NCI-H82 treated with DMSO at 0.1 percent for 48 hours (cell line): ENCODE data around the gene RPL41.
"Not testable (repeated sequence)": the region's sequence is repeated elsewhere in the genome, so short reads cannot be mapped to it uniquely, and the experiment has no call there.

Source experiments
- DNase-seq: peaks from one replicate; lab custom pipeline; 2025; ENCODE audit not compliant: unreplicated experiment; lab: John Stamatoyannopoulos, UW

Gene RPL41

GRCh38 chr12:56116267-56117081 is at the start of gene RPL41:
RPL41 (plus strand) TSS chr12:56116633.
- peak; percentile 85 for DNase-seq

GRCh38 chr12:56071648-56072047 is 44.8 kb upstream of the RPL41 start:
- no peak for DNase-seq

DNA sequence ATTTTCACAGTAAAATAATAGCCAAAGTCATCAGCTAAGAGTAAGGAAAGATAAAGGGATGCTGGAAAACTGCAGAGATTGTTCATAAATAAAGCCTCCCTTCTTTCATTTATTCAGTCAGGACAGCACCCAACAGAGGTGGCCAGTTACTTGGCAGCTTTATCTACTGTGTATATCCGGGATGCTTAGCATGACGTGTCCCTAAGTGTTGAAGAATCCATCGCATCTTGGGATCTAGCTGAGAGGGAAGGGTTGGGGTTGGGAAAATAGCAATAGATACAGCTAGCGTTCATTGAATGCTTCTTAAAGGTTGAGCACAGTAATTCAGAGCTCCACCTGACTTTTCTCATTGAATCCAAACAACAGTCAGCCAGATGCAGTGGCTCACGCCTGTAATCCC is 42.0 kb upstream of the RPL41 start:
- no peak for DNase-seq

DNA sequence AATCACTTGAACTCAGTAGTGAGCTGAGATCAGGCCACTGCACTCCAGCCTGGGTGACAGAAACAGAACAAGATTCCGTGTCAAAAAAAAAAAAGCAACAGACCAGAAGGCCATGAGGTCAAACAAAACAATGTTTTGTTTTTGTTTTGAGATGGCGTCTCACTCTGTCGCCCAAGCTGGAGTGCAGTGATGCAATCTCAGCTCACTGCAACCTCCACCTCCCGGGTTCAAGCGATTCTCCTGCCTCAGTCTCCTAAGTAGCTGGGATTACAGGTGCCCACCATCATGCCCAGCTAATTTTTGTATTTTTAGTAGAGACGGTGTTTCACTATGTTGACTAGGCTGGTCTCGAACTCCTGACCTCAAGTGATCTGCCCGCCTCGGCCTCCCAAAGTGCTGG is 38.5 kb upstream of the RPL41 start:
- not testable (repeated sequence) for DNase-seq

- no peak for DNase-seq
These were observed 38.0 kb upstream of the RPL41 start for GRCh38 chr12:56078427-56078826.

DNA sequence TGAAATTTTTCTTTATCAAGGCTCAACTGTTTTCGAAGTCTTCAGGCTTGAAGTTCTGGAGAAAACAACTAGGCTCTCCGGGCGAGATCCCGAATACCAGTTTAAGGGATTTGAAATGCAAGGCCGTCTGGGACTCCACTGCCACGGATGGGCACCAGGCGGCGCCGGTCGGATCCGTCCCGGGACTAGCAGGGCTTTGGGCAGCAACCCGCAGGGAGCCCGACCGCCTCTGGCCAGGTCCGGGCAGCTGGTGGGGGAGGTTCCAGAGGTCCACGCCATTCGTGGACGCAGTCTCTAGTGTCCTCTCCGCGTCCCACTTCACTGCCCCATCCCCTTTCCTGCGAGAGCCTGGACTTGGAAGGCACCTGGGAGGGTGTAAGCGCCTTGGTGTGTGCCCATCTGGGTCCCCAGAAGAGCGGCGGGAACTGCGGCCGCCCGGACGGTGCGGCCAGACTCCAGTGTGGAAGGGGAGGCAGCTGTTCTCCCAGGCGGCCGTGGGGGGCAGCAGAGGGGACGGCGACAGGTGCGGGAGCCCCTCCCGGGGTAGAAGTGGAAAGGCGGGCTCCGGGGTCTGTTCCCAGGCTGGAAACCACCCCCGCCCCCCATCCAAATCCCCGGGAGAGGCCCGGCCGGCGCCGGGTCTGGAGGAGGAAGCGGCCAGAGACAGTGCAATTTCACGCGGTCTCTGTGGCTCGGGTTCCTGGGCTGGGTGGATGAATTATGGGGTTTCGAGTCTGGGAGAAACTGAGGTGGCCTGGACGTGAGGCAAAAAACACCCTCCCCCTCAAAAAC is 37.3 kb upstream of the RPL41 start:
- peak; percentile 60 for DNase-seq

DNA sequence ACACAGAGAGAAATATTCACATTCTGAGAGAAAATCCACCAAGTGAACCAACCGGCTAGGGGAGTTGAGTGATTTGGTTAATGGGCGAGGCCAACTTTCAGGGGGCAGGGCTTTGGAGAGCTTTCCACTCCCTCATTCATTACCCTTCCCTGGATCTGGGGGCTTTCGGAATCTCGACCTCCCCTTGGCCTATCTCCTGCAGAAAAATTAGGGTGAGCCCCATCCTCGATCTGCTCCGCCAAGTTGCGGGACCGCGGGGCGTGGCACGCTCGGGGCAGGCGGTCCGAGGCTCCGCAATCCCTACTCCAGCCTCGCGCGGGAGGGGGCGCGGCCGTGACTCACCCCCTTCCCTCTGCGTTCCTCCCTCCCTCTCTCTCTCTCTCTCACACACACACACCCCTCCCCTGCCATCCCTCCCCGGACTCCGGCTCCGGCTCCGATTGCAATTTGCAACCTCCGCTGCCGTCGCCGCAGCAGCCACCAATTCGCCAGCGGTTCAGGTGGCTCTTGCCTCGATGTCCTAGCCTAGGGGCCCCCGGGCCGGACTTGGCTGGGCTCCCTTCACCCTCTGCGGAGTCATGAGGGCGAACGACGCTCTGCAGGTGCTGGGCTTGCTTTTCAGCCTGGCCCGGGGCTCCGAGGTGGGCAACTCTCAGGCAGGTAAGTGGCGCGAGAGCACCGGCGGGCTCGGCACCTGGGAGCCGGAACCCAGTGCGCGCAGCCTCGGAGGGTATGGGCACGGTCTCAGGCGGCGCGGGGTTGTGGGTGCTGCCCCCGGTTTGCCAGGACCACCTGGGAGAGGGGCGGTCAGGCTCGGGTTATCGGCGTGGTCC is 36.5 kb upstream of the RPL41 start, which contains the start of gene ERBB3:
ERBB3 (plus strand) TSS at position 443 of the 833 bp plus-strand sequence; CDS start at position 579, 136 bp downstream.
- no peak for DNase-seq

GRCh38 chr12:56080556-56081138 is 35.8 kb upstream of the RPL41 start:
- no peak for DNase-seq

- no peak for DNase-seq
These were observed 34.8 kb upstream of the RPL41 start for GRCh38 chr12:56081393-56082347.

DNA sequence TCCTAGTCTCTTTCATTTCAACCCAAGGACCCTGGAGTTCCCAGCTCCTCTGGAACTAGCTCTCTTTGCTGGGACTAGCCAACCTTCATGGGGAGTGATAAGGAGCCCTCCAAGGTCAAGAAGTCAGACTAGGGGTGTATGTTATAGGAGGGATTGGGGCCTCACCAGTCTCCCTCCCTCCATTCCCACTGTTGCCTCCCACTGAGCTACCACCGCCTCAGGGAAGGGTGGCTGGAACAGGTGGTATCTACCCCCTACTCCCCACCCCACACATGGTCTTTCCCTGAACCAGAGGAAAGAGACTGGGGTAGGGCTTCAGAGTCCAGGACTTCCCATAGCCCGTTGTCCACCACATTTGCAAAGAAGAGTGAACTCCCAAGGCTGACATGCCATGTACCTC is 34.1 kb upstream of the RPL41 start:
- no peak for DNase-seq

- DNase-seq, result no peak
These were observed 33.5 kb upstream of the RPL41 start for GRCh38 chr12:56082967-56083366.

GRCh38 chr12:56084958-56085543 is 31.4 kb upstream of the RPL41 start:
- no peak for DNase-seq

- DNase-seq, result no peak
These were observed 30.3 kb upstream of the RPL41 start for GRCh38 chr12:56086096-56086495.

DNA sequence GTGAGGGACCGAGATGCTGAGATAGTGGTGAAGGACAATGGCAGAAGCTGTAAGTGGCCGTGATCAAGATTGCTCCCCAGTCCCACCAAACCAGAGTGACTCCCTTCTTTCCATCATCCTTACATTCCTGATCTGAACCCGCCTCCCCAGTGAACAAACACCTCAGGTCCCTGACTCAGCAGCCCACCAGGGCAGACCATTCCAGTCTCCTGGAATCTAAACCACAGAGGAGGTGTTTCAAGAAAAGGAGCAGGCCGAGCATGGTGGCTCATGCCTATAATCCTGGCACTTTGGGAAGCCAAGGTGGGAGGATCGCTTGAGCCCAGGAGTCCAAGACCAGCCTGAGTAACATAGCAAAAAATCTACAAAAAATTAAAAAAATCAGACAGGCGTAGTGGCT is 29.8 kb upstream of the RPL41 start:
- no peak for DNase-seq

DNA sequence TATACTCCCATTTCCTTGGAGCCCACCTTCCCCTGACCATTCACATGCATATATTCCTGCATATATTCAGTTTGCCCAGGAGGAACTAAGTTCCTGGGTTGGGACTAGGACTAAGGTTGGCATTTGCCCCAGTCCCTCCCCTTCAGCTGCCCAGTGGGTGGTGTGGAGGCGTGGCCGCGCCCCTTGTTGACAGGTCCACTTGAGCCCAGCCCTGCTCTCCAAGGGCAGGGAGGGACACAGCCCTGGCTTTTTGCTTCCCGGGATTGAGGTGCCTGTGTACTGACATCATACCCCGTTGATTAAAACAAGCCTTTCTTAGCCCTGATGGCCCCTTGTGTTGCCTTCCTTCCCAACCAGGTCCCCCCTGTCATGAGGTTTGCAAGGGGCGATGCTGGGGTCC is 29.2 kb upstream of the RPL41 start:
- no peak for DNase-seq

DNA sequence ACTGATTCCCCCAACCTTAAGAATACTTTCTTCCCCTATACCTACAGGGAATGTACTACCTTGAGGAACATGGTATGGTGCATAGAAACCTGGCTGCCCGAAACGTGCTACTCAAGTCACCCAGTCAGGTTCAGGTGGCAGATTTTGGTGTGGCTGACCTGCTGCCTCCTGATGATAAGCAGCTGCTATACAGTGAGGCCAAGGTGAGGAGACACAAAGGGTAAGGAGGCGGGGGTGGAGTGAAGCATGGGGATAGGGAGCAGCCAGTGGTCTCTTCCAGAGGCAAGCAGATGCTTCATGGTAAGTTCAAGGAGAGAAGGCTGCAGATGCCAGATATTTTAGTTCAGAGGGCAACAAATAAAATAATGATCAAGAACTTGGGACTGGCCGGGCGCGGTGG is 18.7 kb upstream of the RPL41 start:
- DNase-seq, result no peak

DNA sequence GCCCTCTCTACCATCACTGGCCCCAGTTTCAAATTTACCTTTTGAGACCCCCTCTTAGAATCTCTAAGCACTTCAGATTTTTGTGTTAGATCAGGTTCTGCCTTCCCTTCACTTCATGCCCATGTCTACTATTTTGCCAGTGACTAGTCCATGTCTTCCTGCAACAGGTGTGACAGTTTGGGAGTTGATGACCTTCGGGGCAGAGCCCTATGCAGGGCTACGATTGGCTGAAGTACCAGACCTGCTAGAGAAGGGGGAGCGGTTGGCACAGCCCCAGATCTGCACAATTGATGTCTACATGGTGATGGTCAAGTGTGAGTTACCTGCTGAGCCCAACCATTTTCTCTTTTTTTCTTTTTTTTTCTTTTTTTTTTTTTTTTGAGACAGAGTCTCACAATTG is 17.8 kb upstream of the RPL41 start:
- no peak for DNase-seq

- DNase-seq, result no peak
These were observed 16.6 kb upstream of the RPL41 start for GRCh38 chr12:56099787-56100186.

DNA sequence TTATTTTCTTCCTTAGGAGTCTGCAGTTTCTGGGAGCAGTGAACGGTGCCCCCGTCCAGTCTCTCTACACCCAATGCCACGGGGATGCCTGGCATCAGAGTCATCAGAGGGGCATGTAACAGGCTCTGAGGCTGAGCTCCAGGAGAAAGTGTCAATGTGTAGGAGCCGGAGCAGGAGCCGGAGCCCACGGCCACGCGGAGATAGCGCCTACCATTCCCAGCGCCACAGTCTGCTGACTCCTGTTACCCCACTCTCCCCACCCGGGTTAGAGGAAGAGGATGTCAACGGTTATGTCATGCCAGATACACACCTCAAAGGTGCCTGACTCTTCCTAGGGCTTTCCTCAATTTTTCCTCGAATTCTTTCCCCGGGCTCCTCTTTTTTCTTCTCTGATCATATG is 15.4 kb upstream of the RPL41 start:
- no peak for DNase-seq
